PC-3 (cell line): ENCODE data around the gene ARHGAP8. TPM values are rescaled to one million over a fixed set of nuclear protein-coding genes. Genes with fewer than 3 reads are reported as not detected.

Experiments
- ATAC-seq: fragments of 200-7000 bp; cut with Tn5 transposase; 2 replicates; pipeline ENCODE4 v1.9.1; 2020; ENCODE audit warnings: mild to moderate bottlenecking, moderate library complexity
- BruUV-seq: library from RNA; stranded (reverse); fragments of 400-500 nt; replicated peaks from 2 replicates; lab custom pipeline; 2021; lab: Mats Ljungman, UMichigan
- CTCF ChIA-PET: fragments of 300-600 bp; sonication (Branson Sonifier 250); formaldehyde crosslinking; loops from one replicate; lab custom pipeline; 2022; ENCODE audit warnings: antibody characterized with exemption; lab: Charles Lee
- POLR2A ChIA-PET: fragments of 300-600 bp; sonication (Branson Sonifier 250); formaldehyde crosslinking; loops from one replicate; lab custom pipeline; 2022; ENCODE audit warnings: antibody characterized with exemption; ENCODE audit not compliant: unreplicated experiment; lab: Charles Lee
- DNase-seq: peaks from one replicate; pipeline ENCODE4 v3.0.0-alpha.2; 2015
- H2AFZ ChIP-seq: fragments of 300-600 bp; sonication (generic); 2 replicates; pipeline ENCODE4 v1.6.0; 2016; ENCODE audit warnings: antibody characterized with exemption, low read length
- H3F3A ChIP-seq: fragments of 300-600 bp; sonication (generic); one replicate; pipeline ENCODE4 v1.6.0; 2017; ENCODE audit warnings: antibody characterized with exemption, low read length, control low read depth, mild to moderate bottlenecking; ENCODE audit not compliant: unreplicated experiment
- H3K27ac ChIP-seq: fragments of 300-600 bp; sonication (generic); 2 replicates; pipeline ENCODE4 v1.5.1; 2016; ENCODE audit warnings: mild to moderate bottlenecking, low read length
- H3K27me3 ChIP-seq: fragments of 300-600 bp; sonication (generic); 2 replicates; pipeline ENCODE4 v1.6.1; 2016; ENCODE audit warnings: low read length, mixed read lengths
- H3K36me3 ChIP-seq: fragments of 300-600 bp; sonication (generic); 2 replicates; pipeline ENCODE4 v1.6.1; 2016; ENCODE audit warnings: low read depth, mixed run types, low read length, mixed read lengths
- H3K4me1 ChIP-seq: fragments of 300-600 bp; sonication (generic); 2 replicates; pipeline ENCODE4 v1.5.1; 2016; ENCODE audit warnings: low read length; ENCODE audit not compliant: insufficient read depth
- H3K4me2 ChIP-seq: fragments of 300-600 bp; sonication (generic); 2 replicates; pipeline ENCODE4 v1.6.0; 2016; ENCODE audit warnings: low read length
- H3K4me3 ChIP-seq: fragments of 300-600 bp; sonication (generic); 2 replicates; pipeline ENCODE4 v1.5.1; 2016; ENCODE audit warnings: mild to moderate bottlenecking, low read length, mixed read lengths
- H3K79me2 ChIP-seq: fragments of 300-600 bp; sonication (generic); 2 replicates; pipeline ENCODE4 v1.6.1; 2017; ENCODE audit warnings: low read length, mixed read lengths
- H3K9ac ChIP-seq: fragments of 300-600 bp; sonication (generic); 2 replicates; pipeline ENCODE4 v1.6.0; 2016; ENCODE audit warnings: mild to moderate bottlenecking, low read length
- H3K9me2 ChIP-seq: fragments of 300-600 bp; sonication (generic); replicated peaks from 2 replicates; pipeline ENCODE4 v1.6.1; 2016; ENCODE audit warnings: mixed run types, low read length, mixed read lengths
- H3K9me3 ChIP-seq: fragments of 300-600 bp; sonication (generic); 2 replicates; pipeline ENCODE4 v1.6.1; 2016; ENCODE audit warnings: low read length, mixed read lengths
- H4K20me1 ChIP-seq: fragments of 300-600 bp; sonication (generic); 2 replicates; pipeline ENCODE4 v1.6.1; 2016; ENCODE audit warnings: low read length, mixed read lengths
- EZH2 ChIP-seq: fragments of 300-600 bp; sonication (generic); IDR thresholded peaks from one replicate; pipeline ENCODE4 v1.6.1; 2017; ENCODE audit warnings: antibody characterized with exemption, mild to moderate bottlenecking, low read length; ENCODE audit not compliant: unreplicated experiment
- EZH2phosphoT487 ChIP-seq: fragments of 300-600 bp; sonication (generic); IDR thresholded peaks from 2 replicates; pipeline ENCODE4 v1.6.1; 2018; ENCODE audit warnings: mild to moderate bottlenecking, antibody characterized with exemption, low read length, borderline replicate concordance
- intact Hi-C: fragments of 100-400 bp; cut with micrococcal nuclease; formaldehyde crosslinking; loops from 2 replicates; pipeline ENCODE4 v1.9.0; 2023
- total RNA-seq: library from RNA; depleted of rRNA; stranded (reverse); fragments of >200 nt; gene quantifications from 2 replicates; pipeline ENCODE4 v1.2.3, GENCODE V29; 2014
- TF ChIP-seq, protein P1 (sequence below): fragments of 300-600 bp; sonication (generic); conservative IDR thresholded peaks from 2 replicates; pipeline ENCODE4 v1.5.1; 2017; ENCODE audit warnings: antibody characterized with exemption, low read depth, mild to moderate bottlenecking, low read length

Gene ARHGAP8
- total RNA-seq, 1 experiment from 2014 or later = 30.9 TPM

DNA sequence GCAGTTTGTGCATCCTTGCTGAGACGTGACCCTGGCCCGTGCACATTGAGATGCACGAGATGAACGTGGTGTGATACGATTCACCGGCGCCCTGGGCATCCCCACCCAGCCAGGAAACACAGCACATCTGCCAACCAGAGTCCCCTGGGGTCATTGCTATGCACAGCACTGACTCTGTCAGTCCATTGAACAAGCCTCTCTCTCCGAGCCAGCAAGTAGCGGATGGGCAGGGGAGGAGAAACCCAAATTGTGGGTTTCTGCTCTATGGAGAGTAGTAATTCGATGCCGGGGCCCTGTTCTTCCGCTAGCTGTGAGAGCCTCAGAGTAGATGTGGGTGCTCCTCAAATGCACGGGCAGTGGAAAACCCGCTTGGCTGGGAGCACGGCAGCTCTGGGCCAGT is 85.1 kb downstream of the ARHGAP8 start:
- BruUV-seq = no TSS peak
- no peaks in the 10 kb centered on the region for H3K4me1 ChIP-seq
- ATAC-seq = no peak
- no peak overlapping the region for H3K4me2 ChIP-seq
- no peaks in the 10 kb centered on the region for H4K20me1 ChIP-seq
- no peak overlapping the region for H3K9ac ChIP-seq
- 0 out of 2 replicates have a peak, but pooled peaks cover 4% of the 10 kb centered on the region for H3K9me3 ChIP-seq
- H3K79me2 ChIP-seq = no peaks in the 10 kb centered on the region
- intact Hi-C loops = no loop called here
- no peaks in the 10 kb centered on the region for H3K27me3 ChIP-seq
- DNase-seq = no peak
- no peak overlapping the region for H2AFZ ChIP-seq
- H3K27ac ChIP-seq = no peak overlapping the region
- POLR2A ChIA-PET = no interaction called here
- TF ChIP-seq, protein P1, sequence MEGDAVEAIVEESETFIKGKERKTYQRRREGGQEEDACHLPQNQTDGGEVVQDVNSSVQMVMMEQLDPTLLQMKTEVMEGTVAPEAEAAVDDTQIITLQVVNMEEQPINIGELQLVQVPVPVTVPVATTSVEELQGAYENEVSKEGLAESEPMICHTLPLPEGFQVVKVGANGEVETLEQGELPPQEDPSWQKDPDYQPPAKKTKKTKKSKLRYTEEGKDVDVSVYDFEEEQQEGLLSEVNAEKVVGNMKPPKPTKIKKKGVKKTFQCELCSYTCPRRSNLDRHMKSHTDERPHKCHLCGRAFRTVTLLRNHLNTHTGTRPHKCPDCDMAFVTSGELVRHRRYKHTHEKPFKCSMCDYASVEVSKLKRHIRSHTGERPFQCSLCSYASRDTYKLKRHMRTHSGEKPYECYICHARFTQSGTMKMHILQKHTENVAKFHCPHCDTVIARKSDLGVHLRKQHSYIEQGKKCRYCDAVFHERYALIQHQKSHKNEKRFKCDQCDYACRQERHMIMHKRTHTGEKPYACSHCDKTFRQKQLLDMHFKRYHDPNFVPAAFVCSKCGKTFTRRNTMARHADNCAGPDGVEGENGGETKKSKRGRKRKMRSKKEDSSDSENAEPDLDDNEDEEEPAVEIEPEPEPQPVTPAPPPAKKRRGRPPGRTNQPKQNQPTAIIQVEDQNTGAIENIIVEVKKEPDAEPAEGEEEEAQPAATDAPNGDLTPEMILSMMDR = no peak
- TF ChIP-seq EZH2phosphoT487 (no peak), EZH2 (no peak)
- H3K9me2 ChIP-seq = no peaks in the 10 kb centered on the region
- H3K4me3 ChIP-seq = no peak overlapping the region
- H3K36me3 ChIP-seq = peaks cover 17% of the 10 kb centered on the region
- CTCF ChIA-PET = no interaction called here
- H3F3A ChIP-seq = no peaks in the 10 kb centered on the region

DNA sequence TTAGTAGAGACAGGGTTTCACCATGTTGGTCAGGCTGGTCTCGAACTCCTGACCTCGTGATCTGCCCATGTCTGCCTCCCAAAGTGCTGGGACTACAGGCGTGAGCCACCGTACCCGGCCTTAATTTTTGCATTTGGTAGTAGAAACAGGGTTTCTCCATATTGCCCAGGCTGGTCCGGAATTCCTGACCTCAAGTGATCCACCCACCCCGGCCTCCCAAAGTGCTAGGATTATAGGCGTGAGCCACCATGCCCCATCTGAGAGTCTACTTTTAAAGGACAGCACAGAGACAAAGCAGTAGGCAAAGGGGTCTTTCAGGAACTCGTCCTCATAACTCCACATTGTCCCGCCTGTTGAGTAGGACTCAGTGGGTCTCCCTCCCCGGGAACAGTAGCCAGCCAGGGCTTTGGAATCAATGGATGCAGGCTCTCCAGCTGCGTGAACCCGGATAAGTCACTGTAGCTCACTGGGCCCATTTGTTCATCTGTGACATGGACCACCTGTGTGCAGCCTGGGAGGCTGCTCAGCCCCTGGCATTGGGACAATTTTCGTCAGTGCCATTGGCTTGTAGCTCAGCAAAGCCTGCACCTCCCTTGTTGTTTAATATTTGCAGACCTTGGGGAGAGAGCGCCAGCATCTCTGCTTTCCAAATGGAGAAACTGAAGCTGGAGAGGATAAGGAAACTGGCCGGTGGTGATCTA is 86.1 kb downstream of the ARHGAP8 start:
- no peaks in the 10 kb centered on the region for H4K20me1 ChIP-seq

DNA sequence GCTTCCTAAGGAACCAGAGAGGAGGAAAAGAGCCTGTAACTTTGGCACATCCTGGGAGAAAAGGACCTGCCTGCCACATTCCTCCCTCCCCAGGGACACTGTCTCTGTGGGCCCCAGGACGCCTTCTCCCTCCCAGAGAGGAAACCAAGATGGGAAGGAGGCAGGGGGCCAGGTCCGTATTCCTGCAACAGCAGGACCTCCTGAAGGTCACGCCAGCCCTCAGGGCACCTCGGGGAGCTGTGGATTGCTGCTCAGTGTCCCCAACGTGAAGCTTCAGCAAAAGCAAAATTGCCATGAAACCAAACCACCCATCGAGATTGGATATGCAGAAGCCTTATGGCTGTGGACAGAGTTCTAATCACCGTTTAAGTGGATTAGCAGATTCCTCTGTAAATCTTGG is 86.7 kb downstream of the ARHGAP8 start:
- ChIA-PET CTCF (no interaction called here), POLR2A (no interaction called here)
- Histone ChIP-seq H3K4me2 (no peak overlapping the region), H3K9ac (no peak overlapping the region), H3K27ac (no peak overlapping the region), H3K27me3 (no peaks in the 10 kb centered on the region), H3K36me3 (peaks cover 7% of the 10 kb centered on the region), H3K4me1 (no peaks in the 10 kb centered on the region), H3K9me2 (no peaks in the 10 kb centered on the region), H3K9me3 (0 out of 2 replicates have a peak, but pooled peaks cover 4% of the 10 kb centered on the region), H4K20me1 (no peaks in the 10 kb centered on the region), H2AFZ (no peak overlapping the region), H3K4me3 (no peak overlapping the region), H3K79me2 (no peaks in the 10 kb centered on the region), H3F3A (no peaks in the 10 kb centered on the region)
- ATAC-seq (no peak), DNase-seq (no peak)
- BruUV-seq = no TSS peak
- intact Hi-C loops = no loop called here
- TF ChIP-seq, protein P1 = no peak
- TF ChIP-seq EZH2phosphoT487 (no peak), EZH2 (no peak)

More for the DNA sequence above, 86.1 kb downstream of the ARHGAP8 start:
- Histone ChIP-seq H2AFZ (no peak overlapping the region), H3K27me3 (no peaks in the 10 kb centered on the region), H3K4me3 (no peak overlapping the region), H3K4me1 (no peaks in the 10 kb centered on the region), H3K9me3 (0 out of 2 replicates have a peak, but pooled peaks cover 4% of the 10 kb centered on the region), H3K36me3 (peaks cover 13% of the 10 kb centered on the region), H3K27ac (no peak overlapping the region), H3F3A (no peaks in the 10 kb centered on the region), H3K79me2 (no peaks in the 10 kb centered on the region), H3K4me2 (no peak overlapping the region), H3K9ac (no peak overlapping the region), H3K9me2 (no peaks in the 10 kb centered on the region)
- ChIA-PET CTCF (no interaction called here), POLR2A (no interaction called here)
- no TSS peak for BruUV-seq
- ATAC-seq (no peak), DNase-seq (no peak)
- TF ChIP-seq, protein P1 = no peak
- intact Hi-C loops = no loop called here
